HG03342 (cell line): ENCODE results near the gene NAXE.
"Not testable (repeated sequence)": the region's sequence is repeated elsewhere in the genome, so short reads cannot be mapped to it uniquely, and the experiment has no call there.

Experiments
- ATAC-seq: cut with Tn5 transposase; IDR thresholded peaks from one replicate; pipeline ENCODE4 v1.9.1; 2021; ENCODE audit warnings: mild to moderate bottlenecking, moderate library complexity; ENCODE audit not compliant: unreplicated experiment

NAXE gene

DNA sequence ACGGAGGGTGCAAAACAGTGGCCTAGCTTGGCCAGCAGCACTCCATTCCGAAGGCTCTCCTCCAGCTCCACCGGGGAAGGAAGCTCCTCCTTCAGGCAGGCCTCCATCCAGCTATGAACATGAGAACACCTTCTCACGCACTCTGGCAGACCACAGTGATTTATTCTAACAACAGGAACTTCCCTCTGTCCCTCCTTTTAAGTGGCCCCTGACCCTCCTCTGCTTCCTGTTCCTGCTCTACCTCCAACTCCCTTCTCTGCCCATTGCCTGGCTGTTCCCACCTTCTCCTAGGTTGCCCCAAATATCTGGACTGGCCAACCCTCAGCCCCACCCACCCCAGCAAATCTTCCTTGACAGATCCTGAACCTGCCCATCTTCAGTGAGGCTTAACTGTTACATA, 25.1 kb upstream of the NAXE start:
- ATAC-seq: no peak

DNA sequence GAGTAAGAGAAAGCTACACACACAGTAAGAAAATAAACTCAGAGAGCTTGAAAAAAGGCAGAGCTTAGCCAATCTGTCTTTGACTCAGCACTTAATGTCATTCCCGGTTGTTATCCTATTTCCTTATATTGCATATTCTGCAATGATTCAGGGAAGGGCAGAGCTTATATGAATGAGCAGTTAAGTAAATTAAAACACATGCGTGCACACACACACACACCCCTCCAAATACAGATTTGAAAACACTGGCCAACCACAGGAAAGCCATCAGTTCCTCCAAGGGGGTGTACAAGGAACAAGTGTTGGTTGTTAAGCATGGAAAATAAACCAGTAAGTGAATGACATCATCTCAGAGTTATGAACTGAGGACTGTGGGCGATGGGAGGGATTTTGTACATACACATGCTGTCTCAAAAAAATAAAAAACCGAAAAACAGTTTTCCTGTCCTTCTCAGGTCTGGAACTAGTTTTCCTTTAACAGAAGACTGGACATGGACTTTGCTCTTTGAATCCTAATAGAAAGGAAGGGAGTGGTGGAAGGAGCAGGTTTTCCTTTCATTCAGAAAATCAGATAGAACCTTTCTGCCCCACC, 20.2 kb upstream of the NAXE start:
- no peak for ATAC-seq

DNA sequence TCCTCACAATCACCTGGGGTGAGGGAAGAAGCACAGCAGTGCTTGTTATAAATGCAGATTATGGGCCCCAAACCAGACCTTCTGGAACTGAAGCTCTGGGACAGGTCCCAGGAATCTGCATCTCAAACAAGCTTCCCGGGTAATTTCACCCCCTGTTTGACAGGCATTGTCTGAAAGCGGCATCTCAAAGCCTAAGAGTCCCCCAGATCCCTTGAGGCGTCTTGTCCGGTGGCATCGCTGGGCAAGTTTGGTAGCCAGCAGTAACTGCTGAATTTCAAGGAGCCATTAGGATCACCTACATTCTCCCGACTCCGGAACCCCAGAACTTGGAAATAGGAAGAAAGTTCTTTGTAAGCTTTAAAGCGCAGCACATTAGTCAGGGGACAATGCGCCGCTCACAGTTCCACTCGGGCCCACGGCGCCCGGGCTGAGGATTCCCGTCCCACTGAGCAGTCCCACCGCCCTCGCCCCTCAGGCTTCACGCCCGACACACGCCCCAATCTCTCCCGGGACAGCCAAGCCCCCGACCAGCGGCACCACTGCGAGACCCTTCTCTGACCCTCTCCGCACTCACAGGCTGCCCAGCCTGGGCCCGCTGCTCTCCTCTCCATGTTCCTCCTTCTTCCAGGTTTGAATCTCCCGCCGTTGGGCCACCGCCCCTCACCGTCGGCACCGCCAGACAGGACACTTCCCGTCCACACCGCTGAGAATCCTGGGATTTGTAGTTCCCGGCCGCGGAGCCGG, 19.5 kb upstream of the NAXE start, which contains the start of gene IQGAP3:
Gene IQGAP3 (minus strand): TSS at position 647 of the 744 bp plus-strand sequence. CDS start 36 bp downstream, at position 611.
- peak; percentile 74 for ATAC-seq

DNA sequence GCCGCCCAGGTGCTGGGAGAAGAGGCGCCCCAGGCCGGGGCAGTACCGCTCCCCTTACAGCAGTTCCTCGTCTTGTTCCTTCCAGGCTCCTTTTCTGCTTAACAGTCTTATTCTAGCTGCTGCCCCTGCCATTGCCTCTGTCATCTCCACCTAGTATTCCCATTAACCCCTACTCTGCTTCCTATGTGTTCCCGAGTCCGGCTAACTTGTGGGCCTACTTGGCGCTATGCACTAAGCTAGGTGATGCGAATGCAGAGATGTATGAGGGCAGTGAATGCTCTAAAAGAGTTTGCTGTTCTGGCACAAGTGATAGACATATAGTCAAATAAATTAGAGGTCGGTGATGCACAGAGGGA, 18.9 kb upstream of the NAXE start:
- ATAC-seq: no peak

DNA sequence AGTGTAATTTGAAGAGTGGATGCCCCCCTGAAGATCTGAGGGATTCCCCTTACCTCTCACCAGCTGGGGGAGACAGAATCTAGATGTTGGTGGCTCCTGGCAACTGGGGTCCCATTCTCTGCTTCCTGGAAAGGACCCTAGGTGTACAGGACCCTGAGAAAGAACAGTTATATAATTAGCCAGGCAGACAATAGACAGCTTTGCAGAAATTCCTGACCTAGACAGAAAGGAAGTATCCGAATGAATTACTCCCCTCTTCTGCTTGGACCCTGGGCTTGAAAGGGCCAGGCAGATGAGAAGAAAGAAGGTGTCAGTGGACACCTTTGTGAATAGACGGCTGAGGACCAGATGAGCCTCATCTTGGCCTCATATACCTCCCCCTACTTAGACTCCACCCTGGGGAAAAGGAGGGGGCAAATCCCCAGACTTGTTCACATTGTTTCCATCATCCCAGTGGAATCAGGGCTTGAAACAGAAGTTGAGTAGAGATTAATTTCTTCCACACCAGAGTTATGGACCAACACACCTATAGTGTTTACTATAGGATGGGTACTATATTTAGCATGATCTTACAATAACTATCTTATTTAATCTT, 17.4 kb upstream of the NAXE start:
- no peak for ATAC-seq

DNA sequence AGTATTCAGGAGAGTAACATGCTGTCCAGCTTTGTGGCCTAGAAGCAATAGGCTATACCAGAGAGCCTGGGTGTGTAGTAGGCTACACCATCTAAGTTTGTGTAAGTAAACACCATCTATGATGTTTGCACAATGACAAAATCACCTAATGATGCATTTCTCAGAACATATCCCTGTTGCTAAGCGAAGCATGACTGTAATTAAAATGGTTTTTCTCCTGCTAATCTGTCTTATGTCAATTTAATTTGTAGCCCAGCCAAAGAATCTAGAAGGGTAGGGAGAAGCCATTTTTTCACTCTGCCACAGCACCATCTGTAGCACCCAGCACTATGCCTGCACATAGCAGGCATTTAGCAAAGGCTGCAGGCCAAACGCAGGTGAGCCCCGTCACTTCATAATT, 14.0 kb upstream of the NAXE start:
- no peak for ATAC-seq

DNA sequence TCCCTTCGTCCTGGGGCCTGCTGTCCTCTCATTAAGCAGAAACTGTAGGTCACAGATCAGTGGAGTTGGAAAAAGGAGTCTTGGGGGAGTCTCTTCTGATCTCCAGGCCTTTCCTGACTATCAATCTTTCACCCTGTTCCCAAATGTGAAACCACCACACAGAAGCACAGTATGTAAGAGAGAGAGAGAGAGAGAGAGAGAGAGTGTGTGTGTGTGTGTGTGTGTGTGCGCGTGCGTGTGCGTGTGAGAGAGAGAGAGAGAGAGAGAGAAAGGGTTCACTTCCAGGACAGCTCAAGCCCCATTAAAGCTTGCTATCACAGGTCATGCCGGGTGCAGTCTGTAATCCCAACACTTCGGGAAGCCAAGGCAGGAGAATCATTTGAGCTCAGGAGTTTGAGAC, 13.5 kb upstream of the NAXE start:
- ATAC-seq: no peak

DNA sequence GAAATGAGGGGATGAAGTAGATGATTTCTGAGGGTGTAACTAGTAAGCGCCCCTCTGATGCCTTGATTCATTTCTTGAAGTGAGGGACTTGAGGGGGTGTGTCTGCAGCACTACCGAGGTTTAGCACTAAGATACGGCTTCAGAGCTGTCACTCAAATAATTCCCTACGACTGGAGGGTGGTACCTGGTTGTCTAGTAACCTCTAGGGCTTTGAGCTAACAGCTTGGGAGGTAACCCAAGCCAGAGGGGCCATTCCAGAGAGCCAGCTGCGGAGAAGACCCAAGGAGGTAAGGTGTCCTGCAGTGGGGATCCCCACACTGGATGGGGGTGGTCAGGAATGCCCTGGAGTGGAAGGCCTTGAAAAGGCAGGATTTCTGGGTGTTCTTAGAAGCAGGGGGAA, 12.1 kb upstream of the NAXE start, which contains the start of gene TTC24:
Gene TTC24 (plus strand): TSS at position 252 of the 400 bp plus-strand sequence. CDS start 1,642 bp downstream, outside the sequence.
- no peak for ATAC-seq

DNA sequence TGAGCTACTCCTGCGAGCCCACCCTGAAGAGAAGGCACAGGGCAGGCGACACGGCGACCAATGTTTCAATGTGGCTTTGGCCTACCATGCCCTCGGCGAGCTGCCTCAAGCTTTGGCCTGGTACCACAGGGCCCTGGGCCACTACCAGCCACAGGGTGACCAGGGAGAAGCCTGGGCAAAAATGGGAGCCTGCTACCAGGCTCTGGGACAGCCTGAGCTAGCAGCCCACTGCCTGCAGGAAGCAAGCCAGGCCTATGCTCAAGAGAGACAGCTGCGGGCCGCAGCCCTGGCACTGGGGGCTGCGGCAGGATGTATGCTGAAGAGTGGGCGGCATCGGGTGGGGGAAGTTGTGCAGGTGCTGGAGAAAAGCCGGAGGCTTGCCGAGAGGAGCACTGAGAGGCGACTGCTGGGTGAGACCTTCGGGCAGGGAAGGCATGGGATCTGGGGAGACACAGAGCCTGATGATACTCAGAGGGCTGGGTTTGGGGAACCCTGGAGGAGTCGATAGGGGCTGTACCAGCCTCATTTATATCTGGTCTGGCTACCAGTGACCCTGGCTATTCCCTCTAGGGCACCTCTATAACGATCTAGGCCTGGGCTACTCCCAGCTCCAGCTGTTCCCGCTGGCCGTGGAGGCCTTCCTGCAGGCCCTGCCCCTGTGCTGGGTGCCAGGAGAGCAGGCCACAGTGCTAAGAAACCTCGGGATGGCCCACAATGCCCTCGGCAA, 9.8 kb upstream of the NAXE start:
- no peak for ATAC-seq

DNA sequence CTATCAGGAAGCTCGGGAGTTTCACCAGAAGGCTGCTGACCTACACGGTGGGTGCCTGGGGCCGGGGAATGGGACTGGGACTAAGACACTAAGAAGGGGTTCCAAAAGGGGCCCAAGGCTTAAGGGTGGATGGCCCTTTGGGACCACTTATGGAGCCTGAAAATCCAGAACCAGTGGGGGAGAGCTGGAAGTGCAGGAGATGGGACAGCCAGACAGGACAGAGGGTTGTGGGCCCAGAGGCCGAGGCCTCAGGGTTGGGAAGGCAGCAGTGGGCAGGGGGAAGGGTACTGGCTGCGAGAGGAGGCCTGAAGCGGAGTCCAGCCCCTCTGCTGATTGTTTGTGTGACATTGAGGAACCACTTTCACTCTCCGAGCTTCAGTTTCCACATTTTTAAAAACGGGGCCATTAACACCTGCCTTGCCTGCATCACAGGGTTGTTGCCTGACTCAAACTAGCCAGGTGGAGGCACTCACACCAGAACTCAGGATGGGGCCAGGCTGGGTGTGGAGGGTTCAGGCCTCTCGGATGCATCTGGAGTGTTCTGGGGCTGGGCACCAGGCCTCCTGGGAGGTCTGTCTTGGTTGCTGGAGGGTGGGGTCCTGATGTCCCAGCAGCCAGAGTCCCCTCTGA, 9.1 kb upstream of the NAXE start:
- no peak for ATAC-seq

DNA sequence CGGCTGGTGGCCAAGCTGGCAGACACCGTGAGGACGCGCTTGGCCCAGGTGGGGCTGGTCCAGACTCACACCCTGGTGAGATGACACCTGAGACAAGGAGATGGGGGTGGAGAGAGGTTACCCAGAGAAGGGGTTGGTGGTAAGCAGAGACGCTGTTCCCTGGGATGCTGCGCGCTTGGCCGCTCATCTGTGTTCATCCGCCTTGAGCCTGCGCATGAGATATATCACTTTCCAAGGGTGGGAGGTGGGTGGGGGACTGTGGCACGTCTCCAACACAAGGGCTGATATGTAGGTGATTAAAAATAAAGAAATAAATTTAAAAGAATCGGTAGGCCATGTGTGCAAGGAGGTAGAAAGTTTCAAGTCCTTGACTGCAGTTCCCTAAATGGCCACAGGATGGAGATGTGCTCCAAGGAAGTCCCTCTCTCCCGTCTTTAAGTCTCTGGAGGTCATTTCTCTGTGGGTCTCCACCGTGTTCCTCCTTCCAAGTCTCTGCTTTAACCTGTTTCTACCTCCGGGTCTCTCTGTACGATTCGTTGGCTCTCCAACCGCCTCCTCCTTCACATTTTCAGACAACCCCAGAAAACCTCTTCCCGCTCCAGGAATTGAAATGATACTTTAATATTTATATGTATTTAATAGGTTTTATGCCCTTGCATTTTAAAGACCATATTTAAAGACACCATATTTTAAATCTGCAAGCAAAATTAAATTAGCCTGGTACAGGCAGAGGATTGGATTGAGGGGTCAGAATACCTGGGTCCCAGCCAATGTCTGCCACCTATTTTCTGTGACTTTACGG, 7.6 kb upstream of the NAXE start:
- no peak for ATAC-seq

DNA sequence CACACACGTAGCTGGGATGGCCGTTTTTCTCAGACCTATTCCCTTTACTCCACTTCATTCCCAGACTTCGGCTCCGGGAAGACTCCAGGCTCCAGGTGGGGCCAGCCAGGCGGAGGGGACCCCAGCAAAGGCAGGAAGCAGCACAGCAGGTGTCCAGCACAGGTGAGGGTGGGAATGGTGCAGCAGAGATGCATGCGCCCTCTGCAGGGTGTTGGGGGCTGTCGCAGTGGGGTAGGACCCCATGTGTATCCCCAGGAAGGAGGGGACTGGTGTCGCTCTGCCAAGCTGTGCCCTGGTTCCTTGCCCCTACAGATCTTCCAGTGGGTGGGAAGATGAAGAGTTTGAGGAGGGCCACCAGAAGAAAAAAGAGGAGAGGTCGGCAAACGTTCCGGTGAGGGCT, 6.8 kb upstream of the NAXE start:
- ATAC-seq: no peak

DNA sequence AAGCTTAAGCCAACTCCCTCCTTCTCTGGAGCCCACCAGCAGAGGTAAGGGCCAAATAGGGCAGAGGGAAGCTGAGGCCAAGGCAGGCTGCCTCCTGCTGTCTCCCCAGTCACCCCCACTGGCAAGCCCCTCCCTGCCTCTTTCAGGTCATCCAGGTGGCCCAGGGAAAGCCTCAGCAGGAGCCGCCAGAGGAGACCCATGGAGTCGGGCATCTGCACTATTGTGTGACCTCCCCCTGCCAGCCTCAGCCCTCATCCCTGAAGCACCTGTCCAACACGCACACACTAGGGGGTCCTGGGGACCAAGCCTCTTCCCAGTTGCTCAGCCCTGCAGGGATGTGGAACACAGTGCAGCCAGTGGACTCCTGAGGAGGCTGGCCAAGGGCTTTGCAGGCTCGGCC, 5.3 kb upstream of the NAXE start:
- ATAC-seq: no peak

DNA sequence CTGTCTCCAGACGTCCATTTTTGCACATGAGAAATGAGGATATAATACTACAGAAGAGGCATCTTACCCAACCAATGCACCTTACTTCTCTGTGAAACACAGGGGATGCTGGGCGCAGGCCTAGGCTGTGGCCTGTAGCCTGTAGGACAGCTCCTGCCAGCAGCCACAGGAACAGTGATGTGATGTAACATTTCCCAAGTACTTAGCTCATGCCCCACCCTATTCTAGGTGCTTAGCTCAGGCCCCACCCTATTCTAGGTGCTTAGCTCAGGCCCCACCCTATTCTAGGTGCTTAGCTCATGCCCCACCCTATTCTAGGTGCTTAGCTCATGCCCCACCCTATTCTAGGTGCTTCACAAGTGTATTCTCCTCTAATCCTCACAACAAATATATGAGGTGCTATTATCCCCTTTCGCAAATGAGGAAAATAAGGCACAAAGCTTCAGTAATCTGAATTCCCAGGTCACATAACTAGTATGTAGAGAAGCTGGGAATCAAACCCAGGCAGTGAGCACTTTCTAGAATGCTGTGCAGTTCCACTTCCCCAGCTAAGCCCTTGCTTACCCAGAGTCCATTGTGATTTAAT, 4.6 kb upstream of the NAXE start:
- no peak for ATAC-seq

DNA sequence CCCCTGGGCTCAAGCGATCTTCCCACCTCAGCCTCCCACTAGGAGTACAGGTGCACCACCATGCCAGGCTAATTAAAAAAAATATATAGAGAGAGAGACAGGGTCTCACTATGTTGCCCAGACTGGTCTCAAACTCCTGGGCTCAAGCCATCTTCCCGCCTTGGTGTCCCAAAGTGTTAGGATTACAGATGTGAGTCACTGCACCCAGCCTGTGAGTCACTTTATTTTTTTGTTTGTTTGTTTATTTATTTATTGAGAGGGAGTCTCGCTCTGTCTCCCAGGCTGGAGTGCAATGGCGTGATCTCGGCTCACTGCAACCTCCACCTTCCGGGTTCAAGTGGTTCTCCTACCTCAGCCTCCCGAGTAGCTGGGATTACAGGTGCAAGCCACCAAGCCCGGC, 3.6 kb upstream of the NAXE start:
- ATAC-seq: not testable (repeated sequence)

DNA sequence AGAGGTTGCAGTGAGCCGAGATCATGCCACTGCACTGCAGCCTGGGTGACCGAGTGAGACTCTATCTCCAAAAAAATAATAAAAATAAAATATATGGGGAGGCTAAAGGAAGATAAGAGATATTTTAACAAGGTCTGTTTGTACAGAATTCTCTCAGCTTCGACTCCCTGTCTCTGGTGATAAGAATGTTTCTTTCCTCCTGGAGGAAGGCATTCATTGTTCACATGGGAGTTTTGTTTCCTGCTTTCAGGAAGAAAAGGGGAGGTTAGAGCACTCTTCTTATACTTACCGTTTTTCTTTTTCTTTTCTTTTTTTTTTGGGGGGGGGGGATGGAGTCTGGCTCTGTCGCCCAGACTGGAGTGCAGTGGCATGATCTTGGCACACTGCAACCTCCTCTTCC, 2.0 kb upstream of the NAXE start:
- ATAC-seq: no peak

DNA sequence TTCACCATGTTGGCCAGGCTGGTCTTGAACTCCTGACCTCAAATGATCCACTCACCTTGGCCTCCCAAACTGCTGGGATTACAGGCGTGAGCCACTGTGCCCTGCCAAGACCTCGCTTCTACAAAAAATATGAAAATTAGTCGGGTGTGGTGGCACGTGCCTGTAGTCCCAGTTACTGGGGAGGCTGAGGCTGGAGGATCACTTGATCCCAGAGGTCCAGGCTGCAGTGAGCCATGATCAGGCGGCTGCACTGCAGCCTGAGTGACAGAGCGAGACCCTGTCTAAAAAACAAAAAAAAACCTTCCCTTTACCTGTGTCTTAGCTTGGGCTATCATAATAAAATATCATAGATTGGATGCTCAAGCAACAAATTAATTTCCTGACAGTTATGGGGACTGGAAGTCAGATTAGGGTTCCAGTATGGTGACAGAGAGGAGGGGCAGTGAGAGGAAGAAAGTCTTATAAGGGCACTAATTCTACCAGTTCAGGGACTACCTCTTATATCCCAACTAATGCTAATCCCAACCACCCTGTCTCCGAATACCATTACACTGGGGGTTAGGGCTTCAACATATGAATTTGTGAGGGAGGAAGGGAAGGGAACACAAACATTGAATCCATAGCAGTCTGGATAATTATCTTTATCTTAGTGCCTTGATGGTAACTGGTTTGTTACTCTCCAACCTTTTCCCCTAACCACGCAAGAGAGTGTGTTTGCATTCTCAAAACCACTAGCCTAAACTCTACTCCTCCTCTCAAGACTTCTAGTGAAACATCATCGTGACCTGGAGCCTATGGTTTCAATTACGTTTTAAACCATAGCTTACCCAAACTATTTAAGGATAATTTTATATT, 1.0 kb upstream of the NAXE start:
- ATAC-seq: no peak

DNA sequence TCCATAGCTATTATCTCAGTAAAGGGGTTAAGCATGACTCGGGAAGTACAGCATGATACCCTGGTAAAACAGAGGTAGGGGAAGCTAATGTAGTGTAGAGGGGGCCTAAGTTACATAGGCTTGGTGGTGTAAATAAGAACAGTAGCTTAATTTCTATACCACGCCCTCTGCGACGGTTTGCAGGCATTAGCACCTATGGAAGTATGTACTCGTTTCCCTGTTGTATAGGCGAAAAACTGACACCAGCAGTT, 470 bp upstream of the NAXE start:
- ATAC-seq: peak; percentile 18

DNA sequence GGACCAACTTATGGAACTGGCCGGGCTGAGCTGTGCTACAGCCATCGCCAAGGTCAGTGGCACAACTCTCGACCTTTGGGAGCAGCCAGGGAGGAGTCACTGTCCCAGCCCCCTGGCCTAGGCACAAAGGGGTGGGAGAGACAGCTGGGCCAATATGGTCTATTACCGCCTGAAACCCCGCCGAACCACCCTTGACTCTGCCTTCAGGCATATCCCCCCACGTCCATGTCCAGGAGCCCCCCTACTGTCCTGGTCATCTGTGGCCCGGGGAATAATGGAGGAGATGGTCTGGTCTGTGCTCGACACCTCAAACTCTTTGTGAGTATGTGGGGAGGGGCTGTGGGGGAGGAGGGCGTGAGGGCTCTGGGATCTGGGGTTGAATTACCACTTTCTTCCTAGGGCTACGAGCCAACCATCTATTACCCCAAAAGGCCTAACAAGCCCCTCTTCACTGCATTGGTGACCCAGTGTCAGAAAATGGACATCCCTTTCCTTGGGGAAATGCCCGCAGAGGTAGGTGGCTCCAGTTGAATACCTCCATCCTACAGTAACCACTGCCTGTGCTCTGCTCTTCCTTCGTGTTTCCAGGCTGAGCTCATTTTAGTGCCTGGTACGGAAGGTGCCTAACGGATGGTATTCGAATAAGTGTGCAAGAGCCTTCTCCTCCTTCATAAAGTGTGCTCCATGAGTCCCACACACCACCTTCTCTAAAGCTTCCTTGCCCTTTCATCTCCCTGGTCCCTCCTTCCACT, 758 bp downstream of the NAXE start:
- ATAC-seq: no peak
